GM19372 (cell line): Measurements from ENCODE around the gene TAX1BP1.
"Not testable (repeated sequence)": the region's sequence is repeated elsewhere in the genome, so short reads cannot be mapped to it uniquely, and the experiment has no call there.

ENCODE experiments used
- ATAC-seq: cut with Tn5 transposase; IDR thresholded peaks from one replicate; pipeline ENCODE4 v1.9.1; 2021; ENCODE audit warnings: mild to moderate bottlenecking, low read depth, moderate library complexity; ENCODE audit not compliant: unreplicated experiment

TAX1BP1 gene

DNA sequence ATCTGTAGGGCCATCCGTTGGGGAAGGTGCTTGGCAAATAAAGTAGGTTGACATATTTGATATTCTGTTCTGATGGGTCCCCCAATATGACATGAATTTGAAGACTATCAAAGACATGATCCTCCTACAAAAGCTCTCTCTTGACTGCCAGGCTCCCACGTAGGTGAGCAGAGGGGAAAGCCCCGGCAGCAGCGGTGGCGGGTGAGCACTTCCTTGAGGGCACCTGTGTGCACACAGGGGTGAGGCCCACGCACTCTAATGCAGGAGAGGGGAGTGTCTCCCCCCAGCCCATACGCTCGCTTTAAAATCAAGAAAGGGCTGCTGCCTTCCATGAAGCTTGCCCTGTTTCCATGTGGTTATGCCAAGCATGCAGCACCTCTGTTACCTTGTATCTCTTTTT is 100.4 kb downstream of the TAX1BP1 start:
- ATAC-seq = no peak

DNA sequence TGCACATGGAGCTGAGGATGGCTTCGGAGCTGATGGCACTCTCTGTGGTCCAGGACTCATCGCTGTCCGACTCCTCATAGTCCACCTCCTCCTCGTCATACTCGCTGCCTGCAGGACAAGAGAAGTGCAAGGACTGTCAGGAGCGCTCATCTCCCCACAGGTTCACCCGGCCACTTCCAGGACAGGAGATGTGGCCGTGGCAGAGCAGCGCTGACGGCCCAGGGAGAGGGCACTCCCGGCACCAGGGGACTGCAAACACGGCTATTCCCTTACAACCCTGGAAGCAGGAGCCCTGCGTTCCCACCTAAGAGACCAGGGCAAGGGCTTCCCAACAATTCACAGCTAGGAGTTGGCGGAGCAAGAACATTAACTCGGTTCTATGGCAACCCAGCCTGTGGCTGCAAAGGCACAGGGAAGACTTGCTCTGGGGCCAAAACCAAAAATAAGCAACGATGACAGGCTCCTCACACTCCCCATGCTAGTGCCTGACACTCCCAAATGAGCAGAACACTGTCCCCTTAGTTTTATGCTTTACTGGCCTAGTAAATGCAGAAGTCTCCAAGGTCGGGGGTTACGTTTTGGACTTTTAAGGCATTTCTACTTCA is 100.9 kb downstream of the TAX1BP1 start:
- no peak for ATAC-seq

GRCh38 chr7:27842094-27842692 is 102.2 kb downstream of the TAX1BP1 start:
- no peak for ATAC-seq

DNA sequence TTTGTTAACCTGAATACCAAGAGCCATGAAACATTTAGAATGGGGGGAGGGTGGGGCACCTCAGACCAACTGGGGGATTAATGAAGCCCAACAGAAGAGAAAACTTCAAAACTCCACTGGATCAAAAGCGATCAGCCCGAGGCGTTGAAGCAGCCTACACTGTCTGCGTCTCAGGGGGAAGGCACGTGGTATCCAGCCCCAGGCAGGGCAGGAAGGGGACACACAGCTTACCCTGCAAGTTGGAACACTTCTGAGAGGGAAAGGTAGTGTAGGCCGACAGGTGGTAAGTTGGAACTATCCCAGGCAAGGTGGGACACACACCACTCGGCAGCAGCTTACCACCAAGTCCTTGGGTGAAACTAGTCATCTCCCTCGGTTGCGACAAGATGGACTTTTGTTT is 102.9 kb downstream of the TAX1BP1 start:
- no peak for ATAC-seq

DNA sequence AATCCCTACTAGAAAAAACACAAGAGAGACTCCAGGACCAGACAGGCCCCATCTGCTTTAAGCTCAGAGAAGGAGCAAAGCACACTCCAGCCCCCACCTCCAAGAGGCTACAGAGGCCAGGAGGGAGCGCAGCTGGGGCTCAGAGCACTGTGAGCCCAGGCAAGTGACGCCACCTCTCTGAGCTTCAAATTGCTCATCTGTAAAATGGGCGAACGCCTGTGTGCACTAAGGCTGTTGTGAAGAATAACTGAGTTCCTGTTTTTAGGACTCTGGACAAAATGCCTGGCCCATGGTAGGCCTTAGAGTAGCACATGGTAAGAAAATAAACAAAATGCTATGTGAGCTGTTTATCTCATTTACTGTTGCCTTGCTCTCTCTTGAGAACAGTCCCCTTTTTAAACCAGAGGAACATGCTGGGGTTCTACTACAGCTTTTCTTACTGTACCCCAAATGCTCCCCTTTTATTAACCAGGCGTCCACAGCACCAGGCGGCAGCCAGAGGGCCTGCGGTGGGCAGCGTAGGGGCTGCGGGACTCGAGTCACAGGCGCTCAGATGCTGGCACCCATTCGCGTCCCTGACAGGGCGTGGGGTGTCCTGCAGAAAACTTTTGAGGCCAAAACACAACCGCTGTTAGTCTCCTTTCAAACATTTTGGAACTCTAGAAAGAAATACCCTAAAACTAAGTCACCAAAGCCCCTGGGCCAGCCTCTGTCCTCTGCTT is 103.8 kb downstream of the TAX1BP1 start:
- no peak for ATAC-seq

- no peak for ATAC-seq
These were observed 106.4 kb downstream of the TAX1BP1 start for GRCh38 chr7:27846388-27846787.

DNA sequence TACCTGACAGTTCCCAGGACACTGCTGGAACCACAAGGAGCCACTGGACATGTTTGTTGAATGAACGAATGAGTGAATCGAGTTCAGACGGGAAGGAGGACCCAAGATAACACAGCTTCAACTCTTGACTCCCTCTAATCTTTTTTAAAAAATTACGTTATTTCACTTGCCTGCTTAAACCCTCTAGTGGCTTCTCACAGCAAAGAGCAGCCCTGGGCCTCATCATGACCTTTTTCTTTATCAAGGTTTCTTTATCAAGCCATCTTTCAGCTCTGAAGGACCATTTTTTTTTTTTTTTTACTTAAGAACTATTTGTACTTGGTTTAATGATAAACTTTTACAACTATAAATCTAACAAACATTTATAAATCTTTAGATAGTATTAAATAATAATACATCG is 110.6 kb downstream of the TAX1BP1 start:
- no peak for ATAC-seq

DNA sequence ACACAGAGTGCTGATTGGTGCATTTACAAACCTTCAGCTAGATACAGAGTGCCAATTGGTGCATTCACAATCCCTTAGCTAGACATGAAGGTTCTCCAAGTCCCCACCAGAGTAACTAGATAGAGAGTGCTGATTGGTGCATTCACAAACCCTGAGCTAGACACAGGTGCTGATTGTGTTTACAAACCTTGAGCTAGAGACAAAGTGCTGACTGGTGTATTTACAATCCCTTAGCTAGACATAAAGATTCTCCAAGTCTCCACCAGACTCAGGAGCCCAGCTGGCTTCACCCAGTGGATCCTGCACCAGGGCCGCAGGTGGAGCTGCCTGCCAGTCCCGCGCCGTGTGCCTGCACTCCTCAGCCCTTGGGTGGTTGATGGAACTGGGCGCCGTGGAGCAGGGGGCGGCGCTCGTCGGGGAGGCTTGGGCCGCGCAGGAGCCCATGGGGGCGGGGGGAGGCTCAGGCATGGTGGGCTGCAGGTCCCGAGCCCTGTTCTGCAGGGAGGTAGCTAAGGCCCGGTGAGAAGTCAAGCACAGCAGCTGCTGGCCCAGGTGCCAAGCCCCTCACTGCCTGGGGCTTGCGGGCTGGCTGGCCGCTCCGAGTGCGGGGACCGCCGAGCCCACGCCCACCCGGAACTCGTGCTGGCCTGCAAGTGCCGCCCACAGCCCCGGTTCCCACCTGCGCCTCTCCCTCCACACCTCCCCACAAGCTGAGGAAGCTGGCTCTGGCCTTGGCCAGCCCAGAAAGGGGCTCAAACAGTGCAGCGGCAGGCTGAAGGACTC is 116.9 kb downstream of the TAX1BP1 start:
- ATAC-seq = not testable (repeated sequence)

GRCh38 chr7:27860800-27861199 is 120.8 kb downstream of the TAX1BP1 start:
- ATAC-seq = no peak

- no peak for ATAC-seq
These were observed 121.8 kb downstream of the TAX1BP1 start for GRCh38 chr7:27861747-27862146.

- ATAC-seq = no peak
These were observed 123.9 kb downstream of the TAX1BP1 start for GRCh38 chr7:27863880-27864279.

GRCh38 chr7:27866256-27866655 is 126.3 kb downstream of the TAX1BP1 start:
- no peak for ATAC-seq

GRCh38 chr7:27866828-27867672 is 127.1 kb downstream of the TAX1BP1 start:
- ATAC-seq = no peak

DNA sequence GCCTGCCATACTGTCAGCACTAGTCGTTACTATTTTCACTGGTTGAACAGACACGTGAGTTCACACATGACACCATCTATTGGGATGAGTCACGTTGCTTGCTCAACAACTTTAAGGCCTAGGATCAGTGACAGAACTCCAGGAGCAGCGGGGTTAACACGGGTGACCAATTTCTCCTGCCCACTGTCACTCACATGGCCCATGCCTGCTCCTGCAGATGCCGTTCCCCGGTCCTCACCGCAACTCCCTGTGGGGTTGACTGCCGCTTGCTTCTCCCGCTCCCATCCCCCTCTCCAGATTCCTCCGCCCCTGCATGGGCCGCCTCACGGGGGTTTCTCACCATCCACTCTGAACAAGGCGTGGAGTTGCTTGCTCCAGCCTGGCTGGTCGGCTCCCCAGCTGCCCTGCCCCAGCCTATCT is 128.2 kb downstream of the TAX1BP1 start:
- no peak for ATAC-seq

DNA sequence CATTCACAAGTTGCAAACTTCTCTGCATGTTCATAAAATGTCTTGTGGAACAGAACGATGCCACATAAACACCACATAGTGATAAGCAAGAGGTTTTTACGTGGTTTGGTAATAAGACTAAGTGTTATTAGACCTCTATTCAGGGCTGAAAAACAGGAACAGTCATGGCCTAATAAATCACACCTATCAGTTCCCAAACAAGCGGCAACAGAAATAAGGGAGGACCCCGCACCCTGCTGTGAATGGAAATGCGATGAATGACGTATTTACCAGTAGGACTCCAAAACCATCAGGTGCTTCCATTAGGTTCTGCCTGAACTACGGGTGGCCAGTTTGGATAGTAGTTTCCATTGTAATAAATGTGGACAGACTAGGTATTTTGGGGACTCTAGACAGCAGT is 129.1 kb downstream of the TAX1BP1 start:
- no peak for ATAC-seq

DNA sequence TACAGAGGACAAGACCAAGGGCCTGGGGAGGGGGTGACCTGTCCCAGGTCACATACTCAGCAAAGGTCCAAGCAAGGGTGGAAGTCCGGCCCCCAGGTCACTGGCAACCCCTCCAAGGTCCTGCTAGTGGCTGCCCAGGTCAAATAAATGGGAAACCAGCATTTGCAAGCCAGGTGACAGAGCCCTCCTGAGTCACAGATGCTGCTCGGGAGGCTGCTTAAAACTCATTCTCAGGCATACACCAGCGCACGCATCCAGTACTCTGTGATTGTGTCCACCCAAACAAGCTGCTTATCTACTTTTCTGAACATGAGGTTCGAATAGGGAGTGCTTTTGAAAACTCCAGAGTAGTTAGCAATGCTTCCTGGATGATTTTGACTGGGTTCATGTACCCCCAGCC is 130.6 kb downstream of the TAX1BP1 start:
- no peak for ATAC-seq

- ATAC-seq = no peak
These were observed 131.1 kb downstream of the TAX1BP1 start for GRCh38 chr7:27871086-27871485.

GRCh38 chr7:27871866-27872265 is 131.9 kb downstream of the TAX1BP1 start:
- no peak for ATAC-seq

- no peak for ATAC-seq
These were observed 132.7 kb downstream of the TAX1BP1 start for GRCh38 chr7:27872356-27873275.
